Body of pancreas (tissue), 4 donors: Measurements from ENCODE around the gene ARHGDIG.

Experiments
- CTCF ChIP-seq, 7 experiments: fragments of 450-650 bp in 4 of 7; fragments of 200-600 bp in 3 of 7; sonication (generic) in 3 of 7; IDR thresholded peaks; one replicate each; pipeline ENCODE4 v1.5.1; 2016 to 2019; ENCODE audit warnings: antibody characterized with exemption in 7 of 7
- POLR2A ChIP-seq, 3 donors: fragments of 450-650 bp; IDR thresholded peaks; one replicate each; pipeline ENCODE4 v1.6.1; 2016; ENCODE audit warnings: antibody characterized with exemption in 3 of 3, mild to moderate bottlenecking in 2 of 3

GRCh38 chr16:263944-264343 lies 16.4 kb upstream of the ARHGDIG start:
- TF ChIP-seq CTCF (IDR thresholded peaks at IDR 0.05) (no peak), POLR2A (IDR thresholded peaks at IDR 0.05) (no peak)
